Measurements from ENCODE around the gene RNF112.

- no peak for TF ChIP-seq CTCF (IDR thresholded peaks at IDR 0.05)
- TF ChIP-seq EZH2 (IDR thresholded peaks at IDR 0.05) = no peak
- no peak for TF ChIP-seq EZH2phosphoT487 (IDR thresholded peaks at IDR 0.05)
Observed at GRCh38 chr17:19433255-19433654, 22.2 kb downstream of the RNF112 start.
